ENCODE measurements around the gene MED10.

The MED10 gene

DNA sequence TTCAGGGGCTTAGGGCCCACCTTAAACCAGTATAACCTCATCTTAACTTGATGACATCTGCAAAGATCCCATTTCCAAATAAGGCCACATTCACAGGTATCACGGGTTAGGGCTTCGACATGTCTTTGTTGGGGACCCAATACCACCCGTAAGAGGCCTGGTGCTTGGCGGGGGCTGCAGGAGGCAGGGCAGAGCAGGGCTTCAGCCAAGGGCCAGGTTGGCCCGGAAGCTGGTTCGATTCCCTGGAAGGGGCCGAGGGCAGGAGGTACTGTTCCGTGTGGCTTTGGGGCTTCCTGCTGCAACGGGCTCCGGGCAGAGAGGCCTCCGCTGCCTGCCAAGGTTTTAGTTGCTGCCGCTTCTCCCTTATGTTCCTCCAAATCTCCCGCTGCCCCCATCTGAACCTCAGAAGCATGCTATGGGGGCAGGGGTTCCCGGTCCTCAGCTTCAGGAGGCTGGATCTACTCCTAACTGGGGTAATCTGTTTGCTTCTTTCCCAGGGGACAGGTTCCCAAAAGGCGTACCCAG lies 29.8 kb downstream of the MED10 start:
- DNase-seq: no peak

DNA sequence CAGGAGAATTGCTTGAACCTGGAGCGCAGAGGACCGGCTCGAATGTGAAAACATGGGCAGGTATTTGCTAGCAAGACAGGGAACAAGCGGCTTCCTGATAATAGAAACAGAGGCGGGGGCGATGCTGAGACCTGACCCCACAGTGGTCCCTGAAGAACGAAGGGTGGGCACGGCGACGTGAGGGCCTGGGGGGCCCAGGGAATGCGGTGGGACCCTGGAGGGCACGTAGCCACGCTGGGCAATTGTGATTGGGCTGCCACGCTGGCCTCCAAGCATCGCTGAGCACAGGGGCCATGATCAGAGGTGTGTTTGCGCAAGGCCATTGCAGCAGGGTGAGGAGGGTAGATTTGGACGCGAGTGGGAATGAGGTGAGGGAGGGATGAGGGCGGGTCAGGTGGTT lies 30.7 kb downstream of the MED10 start:
- no peak for DNase-seq

DNA sequence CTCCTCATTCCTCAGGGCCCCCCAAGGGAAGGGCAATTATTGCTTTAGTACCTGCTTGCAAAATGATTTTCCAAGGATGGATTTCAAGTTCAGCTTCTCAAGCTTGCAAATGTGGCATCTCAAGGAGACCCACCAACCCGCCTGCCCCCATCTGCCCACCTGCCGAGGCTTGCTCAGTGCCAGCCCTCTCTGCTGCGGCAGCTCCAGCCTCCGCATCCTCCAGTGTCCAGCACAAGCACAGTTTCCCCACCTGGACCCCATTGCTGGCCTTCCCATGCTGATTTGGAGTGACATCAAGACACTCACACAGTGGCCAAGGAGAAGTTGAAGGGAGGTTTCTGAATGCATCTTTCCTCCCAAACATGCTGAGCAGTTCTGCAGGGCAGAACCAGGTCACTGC lies 31.2 kb downstream of the MED10 start:
- DNase-seq: no peak

DNA sequence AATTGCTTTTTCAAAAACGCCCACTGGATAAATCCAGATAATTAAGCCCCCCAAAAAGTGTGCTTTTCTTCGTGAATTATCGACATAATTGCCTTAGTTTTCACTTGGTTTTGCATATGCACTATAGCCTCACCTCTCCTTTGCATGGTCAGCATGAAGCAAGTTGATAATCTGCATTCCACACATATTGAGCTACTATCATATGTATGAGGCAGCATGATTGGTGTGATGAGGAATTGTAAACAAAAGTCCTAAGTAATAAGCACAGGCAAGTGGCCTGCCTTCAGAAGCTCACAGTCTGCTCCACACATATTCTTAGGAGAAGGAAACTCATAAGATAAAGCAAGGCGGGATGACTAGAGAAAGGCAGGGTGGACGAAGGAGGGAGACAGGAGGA lies 33.8 kb downstream of the MED10 start:
- no peak for DNase-seq

DNA sequence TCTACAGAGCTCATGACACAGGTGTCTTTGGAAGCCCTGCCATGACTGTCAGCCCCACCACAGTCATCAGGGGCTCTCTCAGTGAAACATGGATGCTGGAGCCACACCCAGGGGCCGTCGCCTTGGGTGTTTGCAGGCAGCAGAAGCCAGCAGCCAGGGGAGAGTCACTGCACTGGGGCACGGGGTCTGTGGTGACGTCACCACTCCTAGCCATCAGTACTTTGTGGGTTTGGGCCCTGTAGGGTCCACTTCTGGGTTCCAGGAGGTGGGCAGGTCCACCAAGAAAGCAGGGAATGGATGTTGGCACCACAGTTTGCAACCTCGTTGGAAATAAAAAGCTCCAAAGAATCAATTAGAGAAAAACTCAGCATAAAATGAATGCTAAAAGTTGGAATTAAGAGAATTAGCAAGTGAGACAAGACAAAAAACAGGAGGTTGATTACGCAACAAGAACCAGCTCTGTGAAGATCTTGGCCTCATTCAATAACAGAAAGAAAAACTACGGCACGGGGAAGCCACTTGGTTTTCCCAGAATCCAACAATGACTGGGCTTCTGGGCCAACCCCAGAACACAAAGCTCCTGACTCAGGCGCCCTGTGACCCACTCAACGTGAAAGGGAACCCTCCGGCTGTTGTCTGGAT lies 34.3 kb downstream of the MED10 start:
- no peak for DNase-seq

DNA sequence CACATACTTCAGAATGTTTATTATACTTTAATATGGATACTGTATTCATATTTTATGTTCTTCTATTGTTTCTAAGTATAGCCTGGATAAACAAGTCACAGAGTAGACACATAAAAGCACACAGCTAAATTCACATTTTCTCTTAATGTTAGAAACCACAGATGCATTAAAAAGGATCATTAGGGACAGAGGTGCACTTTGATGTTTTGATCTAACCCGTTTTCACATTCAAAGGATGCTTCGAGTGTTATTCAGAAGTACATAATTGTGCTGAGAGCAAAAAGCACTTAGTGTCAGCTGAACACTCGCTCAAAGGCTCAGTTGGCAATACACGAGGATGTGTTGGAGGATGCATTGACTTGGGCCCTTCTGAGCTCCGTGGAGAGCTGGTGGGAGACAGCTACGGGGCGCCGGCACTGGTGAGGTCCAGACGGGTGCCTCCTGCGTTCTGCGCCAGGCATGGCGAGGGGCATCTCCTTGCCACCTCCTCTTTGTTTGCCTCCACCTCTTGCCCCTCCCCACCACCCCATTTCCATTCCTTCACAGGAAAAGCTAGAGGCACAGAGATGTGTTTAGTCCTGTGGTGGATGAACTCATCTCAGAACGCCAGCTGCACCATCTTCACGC lies 35.5 kb downstream of the MED10 start:
- no peak for DNase-seq

DNA sequence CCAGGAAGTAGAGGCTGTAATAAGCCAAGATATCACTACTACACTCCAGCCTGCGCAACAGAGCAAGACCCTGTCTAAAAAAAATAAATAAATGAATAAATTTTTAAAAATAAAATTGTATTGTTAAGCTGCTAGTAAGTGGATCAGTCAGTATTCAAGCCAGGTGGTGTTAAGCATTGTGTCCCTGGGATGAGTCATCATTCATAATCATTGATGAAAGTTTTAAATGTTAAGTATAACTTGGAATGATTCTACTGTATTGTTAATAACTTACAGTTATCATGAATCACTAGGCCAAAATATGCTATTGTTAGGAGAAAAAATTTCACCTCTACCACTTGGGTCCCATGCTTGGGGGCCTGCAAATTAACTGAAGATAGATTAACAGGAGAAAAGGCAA lies 38.2 kb downstream of the MED10 start:
- DNase-seq: no peak

DNA sequence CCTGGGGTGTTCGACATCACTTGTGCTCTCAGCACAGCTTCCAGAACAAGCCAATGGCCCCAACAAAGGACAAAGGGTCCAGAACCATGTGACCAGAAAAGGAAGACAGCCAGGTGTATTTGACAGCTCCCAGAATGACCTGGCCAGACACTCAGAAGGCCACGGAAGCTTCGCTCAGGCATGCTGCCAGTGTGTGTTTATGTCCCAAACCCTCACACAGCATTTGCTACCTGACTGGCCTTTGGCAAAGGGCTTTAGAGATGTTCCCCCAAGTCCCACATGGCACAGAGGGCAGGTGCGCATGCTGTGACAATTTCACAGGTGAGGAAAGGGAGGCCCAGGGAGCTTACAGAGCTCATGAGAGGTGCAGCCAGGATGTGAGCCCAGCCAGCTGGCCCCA lies 39.5 kb downstream of the MED10 start:
- DNase-seq: no peak

DNA sequence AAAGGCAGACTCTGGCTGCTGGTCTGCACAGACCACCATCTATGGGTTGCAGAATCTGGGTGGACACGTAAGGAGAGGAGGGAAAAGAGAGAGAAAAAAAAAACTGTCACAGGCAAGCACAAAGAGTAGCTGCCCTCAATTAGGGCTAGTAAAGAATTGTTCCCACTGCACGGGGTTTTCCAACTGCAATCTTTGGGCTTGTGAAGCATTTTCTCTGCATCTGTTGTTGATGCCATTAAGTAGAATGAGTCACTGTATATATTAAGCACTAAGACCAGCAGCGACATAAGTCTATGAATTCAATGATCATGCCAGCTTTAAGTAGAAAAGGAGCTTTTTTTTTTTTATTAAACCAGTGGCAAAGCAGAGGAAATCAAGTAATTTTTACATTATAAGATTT lies 40.2 kb downstream of the MED10 start:
- DNase-seq: no peak

DNA sequence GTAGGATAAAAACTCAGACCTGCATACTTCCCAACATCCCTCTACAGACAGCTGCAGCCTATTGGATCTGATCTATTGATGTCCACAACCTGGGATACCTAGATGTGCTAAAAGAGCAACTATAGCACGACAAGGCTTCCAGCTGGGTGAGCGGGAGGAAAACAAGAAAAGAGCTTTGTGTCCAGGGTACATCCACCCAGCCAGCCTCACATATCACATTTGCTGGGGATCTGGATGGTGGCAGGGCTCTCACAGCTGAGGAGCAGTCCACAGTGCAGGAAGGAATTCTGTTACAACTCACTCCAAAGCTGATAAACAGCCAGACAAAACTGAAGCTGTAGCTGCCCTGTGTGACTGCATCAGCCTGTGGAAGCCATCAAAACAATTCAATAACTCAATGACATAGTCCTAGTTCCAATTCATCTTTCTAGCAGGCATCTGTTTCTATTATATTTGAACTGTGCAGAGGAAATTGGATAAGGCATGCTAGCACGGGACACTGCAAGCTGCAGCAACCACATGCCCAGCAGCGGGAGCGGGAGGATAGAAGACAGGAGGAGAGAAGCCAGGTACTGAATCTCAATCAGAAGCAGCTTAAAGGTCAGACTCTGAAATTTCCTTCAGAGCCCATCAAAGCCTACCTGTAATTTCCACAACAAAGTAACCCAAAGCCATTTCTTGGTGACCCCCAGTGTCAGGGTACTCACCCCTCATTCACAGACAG lies 45.0 kb downstream of the MED10 start:
- no peak for DNase-seq

DNA sequence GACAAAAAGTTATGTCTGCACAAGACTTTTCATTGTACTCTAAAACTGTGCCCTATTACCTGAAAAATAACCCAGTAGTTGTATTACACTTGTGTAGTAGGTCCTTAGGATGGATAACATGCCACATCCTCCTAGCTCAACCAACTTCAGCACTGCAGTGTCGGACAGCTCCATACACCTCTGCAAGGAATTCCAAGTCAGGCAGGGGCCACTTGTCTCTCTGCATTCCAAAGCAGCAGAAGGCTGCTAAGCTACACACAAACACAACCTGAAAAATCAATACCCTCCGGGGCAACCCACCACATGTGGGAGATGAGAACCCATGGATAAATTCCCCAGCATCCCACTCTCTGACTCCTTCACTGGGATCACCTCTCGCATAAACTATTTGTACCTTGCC lies 50.2 kb downstream of the MED10 start:
- peak; percentile 6 for DNase-seq

DNA sequence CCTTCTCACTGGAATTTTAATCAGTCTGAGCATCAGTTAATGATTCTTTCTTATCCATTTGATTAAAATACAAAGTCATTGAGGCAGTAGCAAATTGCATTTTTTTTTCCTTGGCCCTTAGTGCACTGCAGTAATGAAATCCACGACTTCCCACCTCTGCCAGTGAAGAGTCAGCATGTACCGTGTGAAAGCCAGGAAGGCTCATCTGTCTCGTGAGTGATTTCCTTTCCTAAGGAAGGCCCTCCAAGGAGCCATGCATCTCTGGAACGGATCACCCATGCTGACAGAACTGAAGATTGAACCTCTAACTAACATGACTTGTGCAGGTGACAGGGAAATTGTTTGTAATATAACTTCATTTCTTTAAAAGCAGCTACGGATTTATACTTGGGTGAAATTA lies 51.6 kb downstream of the MED10 start:
- no peak for DNase-seq

DNA sequence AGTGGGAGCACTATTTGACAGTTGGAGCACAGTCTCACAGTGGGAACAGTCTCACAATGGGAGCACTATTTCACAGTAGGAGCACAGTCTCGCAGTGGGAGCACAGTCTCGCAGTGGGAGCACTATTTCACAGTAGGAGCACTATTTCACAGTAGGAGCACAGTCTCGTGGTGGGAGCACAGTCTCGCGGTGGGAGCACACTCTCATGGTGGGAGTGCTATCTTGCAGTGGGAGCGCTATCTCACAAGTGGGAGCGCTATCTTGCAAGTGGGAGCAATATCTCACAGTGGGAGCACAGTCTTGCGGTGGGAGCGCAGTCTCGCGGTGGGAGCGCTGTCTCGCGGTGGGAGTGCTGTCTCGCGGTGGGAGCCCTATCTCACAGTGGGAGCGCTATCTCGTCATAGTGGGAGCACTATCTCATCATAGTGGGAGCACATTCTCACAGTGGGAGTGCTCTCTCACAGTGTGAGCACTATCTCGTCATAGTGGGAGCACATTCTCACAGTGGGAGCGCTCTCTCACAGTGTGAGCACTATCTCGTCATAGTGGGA lies 56.1 kb downstream of the MED10 start:
- no peak for DNase-seq

Data from activated CD4-positive, alpha-beta T cell treated with anti-CD3 and anti-CD28 coated beads, Interleukin-2, Interleukin-6, amounts not matched to agents 100 ng/mL and 50 ng/mL, durations not matched to agents 16 hours and 8 hours (primary cell).